SK-N-SH (cell line): ENCODE measurements around the gene TIMM22.

Experiments
- CTCF ChIP-seq: fragments of 200-600 bp; sonication (generic); IDR thresholded peaks from 2 replicates; pipeline ENCODE4 v1.6.1; 2017; ENCODE audit warnings: antibody characterized with exemption, mild to moderate bottlenecking, moderate library complexity
- FOSL2 ChIP-seq: IDR thresholded peaks from 2 replicates; pipeline ENCODE4 v1.4.0; 2012; ENCODE audit warnings: low read depth, mild to moderate bottlenecking, moderate library complexity, borderline replicate concordance
- GATA2 ChIP-seq: sonication (generic); formaldehyde crosslinking; IDR thresholded peaks from 2 replicates; pipeline ENCODE4 v1.5.0; 2020; ENCODE audit warnings: mild to moderate bottlenecking, missing genetic modification reagents
- MAX ChIP-seq: IDR thresholded peaks from 2 replicates; pipeline ENCODE4 v1.4.0; 2012; ENCODE audit warnings: low read depth
- NRF1 ChIP-seq: IDR thresholded peaks from 2 replicates; pipeline ENCODE4 v1.6.1; 2012; ENCODE audit warnings: low read depth, mild to moderate bottlenecking, low read length
- POLR2AphosphoS5 ChIP-seq: IDR thresholded peaks from 2 replicates; pipeline ENCODE4 v1.6.1; 2012; ENCODE audit warnings: low read depth, low read length
- RCOR1 ChIP-seq: fragments of 150-350 bp; IDR thresholded peaks from 2 replicates; pipeline ENCODE4 v1.6.1; 2017; ENCODE audit warnings: antibody characterized with exemption, low read length
- REST ChIP-seq: IDR thresholded peaks from 2 replicates; pipeline ENCODE4 v1.6.1; 2012; ENCODE audit warnings: mild to moderate bottlenecking, low read depth, low read length, moderate library complexity
- RFX5 ChIP-seq: IDR thresholded peaks from 2 replicates; pipeline ENCODE4 v1.6.1; 2012; ENCODE audit warnings: mild to moderate bottlenecking, improper control_type of control experiment, low read length
- RXRA ChIP-seq: IDR thresholded peaks from 2 replicates; pipeline ENCODE4 v1.4.0; 2012; ENCODE audit warnings: low read depth, mild to moderate bottlenecking, borderline replicate concordance
- TAF1 ChIP-seq: IDR thresholded peaks from 2 replicates; pipeline ENCODE4 v1.6.1; 2012; ENCODE audit warnings: low read depth, mild to moderate bottlenecking, low read length, moderate library complexity, borderline replicate concordance
- TCF12 ChIP-seq: IDR thresholded peaks from 2 replicates; pipeline ENCODE4 v1.4.0; 2012
- USF2 ChIP-seq: fragments of 150-350 bp; IDR thresholded peaks from 2 replicates; pipeline ENCODE4 v1.6.1; 2017; ENCODE audit warnings: antibody characterized with exemption, low read length, low read depth, borderline replicate concordance
- YY1 ChIP-seq: IDR thresholded peaks from 2 replicates; pipeline ENCODE4 v1.4.0; 2012; ENCODE audit warnings: low read depth, mild to moderate bottlenecking

GRCh38 chr17:1049446-1050225 lies 52.7 kb downstream of the TIMM22 start:
- no peak for TF ChIP-seq CTCF
- no peak for TF ChIP-seq TAF1
- TF ChIP-seq MAX: no peak
- no peak for TF ChIP-seq POLR2AphosphoS5
- no peak for TF ChIP-seq RCOR1
- no peak for TF ChIP-seq FOSL2
- no peak for TF ChIP-seq TCF12
- TF ChIP-seq GATA2: no peak
- no peak for TF ChIP-seq RXRA
- TF ChIP-seq RFX5: no peak
- TF ChIP-seq USF2: no peak
- TF ChIP-seq NRF1: no peak
- no peak for TF ChIP-seq YY1
- TF ChIP-seq REST: no peak
